SK-N-MC (cell line): ENCODE measurements around the gene PLXNA2.

Experiments
- EZH2 ChIP-seq: fragments of 200-600 bp; sonication (generic); IDR thresholded peaks from one replicate; pipeline ENCODE4 v1.6.1; 2017; ENCODE audit warnings: antibody characterized with exemption
- FOXP2 ChIP-seq: optimal IDR thresholded peaks from 2 replicates; pipeline ENCODE3; 2011; ENCODE audit warnings: mild to moderate bottlenecking, moderate library complexity; ENCODE audit not compliant: insufficient read depth; ENCODE audit errors: extremely low read length, control extremely low read depth
- POLR2AphosphoS5 ChIP-seq: IDR thresholded peaks from 2 replicates; pipeline ENCODE4 v1.6.1; 2012; ENCODE audit warnings: mild to moderate bottlenecking, low read depth, low read length, borderline replicate concordance

GRCh38 chr1:208002672-208003071, 241.5 kb downstream of the PLXNA2 start:
- no peak for TF ChIP-seq POLR2AphosphoS5
- TF ChIP-seq EZH2: no peak
- no peak for TF ChIP-seq FOXP2
